Measurements from ENCODE around the gene MRPL24. TPM values are rescaled to one million over a fixed set of nuclear protein-coding genes. Genes with fewer than 3 reads are reported as not detected.

Gene MRPL24
- total and polyA plus RNA-seq, 10 of the 15 experiments (the other 5 are each of a cell fraction or from before 2014, with no cell fraction given), result 87.4 to 269 (median 134) TPM

DNA sequence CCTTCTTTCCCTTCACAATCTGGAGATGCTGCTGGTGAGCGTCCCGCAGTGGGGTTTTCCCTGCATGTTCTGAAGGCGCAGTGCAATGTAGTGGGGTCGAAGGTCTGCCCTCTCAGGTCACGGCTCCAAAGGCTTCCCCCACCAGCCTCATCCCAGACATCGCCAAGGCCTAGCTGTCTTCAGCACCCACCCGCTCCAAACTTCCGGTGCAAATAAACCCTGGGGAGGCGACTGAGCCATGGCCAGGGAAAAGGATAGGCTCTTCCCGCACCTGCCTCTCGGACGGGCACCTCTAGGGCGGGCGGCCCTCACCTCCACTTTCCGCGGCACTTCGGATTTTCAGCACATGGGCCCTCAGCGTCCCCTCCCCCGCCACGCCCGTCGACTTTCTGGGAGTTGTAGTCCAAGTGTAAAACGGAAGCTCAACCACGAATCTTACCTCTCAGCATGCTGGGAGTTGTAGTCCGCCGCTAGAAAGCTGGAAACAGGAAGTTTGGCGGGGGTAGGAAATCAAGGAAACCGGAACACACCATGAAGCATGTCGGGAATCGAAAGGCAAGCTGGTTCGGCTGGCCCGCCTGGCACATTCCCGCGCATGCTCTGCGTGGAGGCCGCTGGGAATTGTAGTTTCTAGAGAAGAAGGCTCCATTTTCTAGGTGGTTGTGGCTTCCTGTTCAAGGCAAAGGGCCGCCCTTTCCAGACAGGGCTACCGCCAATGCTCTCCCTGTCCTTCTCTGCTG is at the start of gene MRPL24 (continued):
- TF ChIP-seq, protein P1, sequence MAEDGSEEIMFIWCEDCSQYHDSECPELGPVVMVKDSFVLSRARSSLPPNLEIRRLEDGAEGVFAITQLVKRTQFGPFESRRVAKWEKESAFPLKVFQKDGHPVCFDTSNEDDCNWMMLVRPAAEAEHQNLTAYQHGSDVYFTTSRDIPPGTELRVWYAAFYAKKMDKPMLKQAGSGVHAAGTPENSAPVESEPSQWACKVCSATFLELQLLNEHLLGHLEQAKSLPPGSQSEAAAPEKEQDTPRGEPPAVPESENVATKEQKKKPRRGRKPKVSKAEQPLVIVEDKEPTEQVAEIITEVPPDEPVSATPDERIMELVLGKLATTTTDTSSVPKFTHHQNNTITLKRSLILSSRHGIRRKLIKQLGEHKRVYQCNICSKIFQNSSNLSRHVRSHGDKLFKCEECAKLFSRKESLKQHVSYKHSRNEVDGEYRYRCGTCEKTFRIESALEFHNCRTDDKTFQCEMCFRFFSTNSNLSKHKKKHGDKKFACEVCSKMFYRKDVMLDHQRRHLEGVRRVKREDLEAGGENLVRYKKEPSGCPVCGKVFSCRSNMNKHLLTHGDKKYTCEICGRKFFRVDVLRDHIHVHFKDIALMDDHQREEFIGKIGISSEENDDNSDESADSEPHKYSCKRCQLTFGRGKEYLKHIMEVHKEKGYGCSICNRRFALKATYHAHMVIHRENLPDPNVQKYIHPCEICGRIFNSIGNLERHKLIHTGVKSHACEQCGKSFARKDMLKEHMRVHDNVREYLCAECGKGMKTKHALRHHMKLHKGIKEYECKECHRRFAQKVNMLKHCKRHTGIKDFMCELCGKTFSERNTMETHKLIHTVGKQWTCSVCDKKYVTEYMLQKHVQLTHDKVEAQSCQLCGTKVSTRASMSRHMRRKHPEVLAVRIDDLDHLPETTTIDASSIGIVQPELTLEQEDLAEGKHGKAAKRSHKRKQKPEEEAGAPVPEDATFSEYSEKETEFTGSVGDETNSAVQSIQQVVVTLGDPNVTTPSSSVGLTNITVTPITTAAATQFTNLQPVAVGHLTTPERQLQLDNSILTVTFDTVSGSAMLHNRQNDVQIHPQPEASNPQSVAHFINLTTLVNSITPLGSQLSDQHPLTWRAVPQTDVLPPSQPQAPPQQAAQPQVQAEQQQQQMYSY (CRISPR knock-in tag; IDR thresholded peaks at IDR 0.05), result no peak
- TF ChIP-seq BACH1 (IDR thresholded peaks at IDR 0.05; ENCODE audit: borderline replicate concordance), result peak; percentile 32; the same call in 1 of the 2 replicates
- TF ChIP-seq ETV6 (conservative IDR thresholded peaks at IDR 0.05 in 1 of 2, IDR thresholded peaks at IDR 0.05 in 1 of 2; ENCODE audit: borderline replicate concordance in 1 of 2, low read depth in 1 of 2), result peak in 1 of 2 experiments; percentile 70; a peak in 1 of 4 replicates
- peak; percentile 56 to 61; a peak in 3 of 4 replicates for TF ChIP-seq IKZF2 (IDR thresholded peaks at IDR 0.05)
- no peak for TF ChIP-seq ZNF217 (IDR thresholded peaks at IDR 0.05)
- no peak for TF ChIP-seq CBX5 (IDR thresholded peaks at IDR 0.05; ENCODE audit: low read depth)
- TF ChIP-seq, protein P2, sequence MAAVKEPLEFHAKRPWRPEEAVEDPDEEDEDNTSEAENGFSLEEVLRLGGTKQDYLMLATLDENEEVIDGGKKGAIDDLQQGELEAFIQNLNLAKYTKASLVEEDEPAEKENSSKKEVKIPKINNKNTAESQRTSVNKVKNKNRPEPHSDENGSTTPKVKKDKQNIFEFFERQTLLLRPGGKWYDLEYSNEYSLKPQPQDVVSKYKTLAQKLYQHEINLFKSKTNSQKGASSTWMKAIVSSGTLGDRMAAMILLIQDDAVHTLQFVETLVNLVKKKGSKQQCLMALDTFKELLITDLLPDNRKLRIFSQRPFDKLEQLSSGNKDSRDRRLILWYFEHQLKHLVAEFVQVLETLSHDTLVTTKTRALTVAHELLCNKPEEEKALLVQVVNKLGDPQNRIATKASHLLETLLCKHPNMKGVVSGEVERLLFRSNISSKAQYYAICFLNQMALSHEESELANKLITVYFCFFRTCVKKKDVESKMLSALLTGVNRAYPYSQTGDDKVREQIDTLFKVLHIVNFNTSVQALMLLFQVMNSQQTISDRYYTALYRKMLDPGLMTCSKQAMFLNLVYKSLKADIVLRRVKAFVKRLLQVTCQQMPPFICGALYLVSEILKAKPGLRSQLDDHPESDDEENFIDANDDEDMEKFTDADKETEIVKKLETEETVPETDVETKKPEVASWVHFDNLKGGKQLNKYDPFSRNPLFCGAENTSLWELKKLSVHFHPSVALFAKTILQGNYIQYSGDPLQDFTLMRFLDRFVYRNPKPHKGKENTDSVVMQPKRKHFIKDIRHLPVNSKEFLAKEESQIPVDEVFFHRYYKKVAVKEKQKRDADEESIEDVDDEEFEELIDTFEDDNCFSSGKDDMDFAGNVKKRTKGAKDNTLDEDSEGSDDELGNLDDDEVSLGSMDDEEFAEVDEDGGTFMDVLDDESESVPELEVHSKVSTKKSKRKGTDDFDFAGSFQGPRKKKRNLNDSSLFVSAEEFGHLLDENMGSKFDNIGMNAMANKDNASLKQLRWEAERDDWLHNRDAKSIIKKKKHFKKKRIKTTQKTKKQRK (IDR thresholded peaks at IDR 0.05; ENCODE audit: low read depth, low read length), result no peak
- TF ChIP-seq YBX1 (IDR thresholded peaks at IDR 0.05), result no peak
- peak; percentile 67; the same call in 1 of the 2 replicates for TF ChIP-seq TCF12 (IDR thresholded peaks at IDR 0.05; ENCODE audit: low read depth, low read length)
- no peak for TF ChIP-seq MTA3 (IDR thresholded peaks at IDR 0.05; ENCODE audit: borderline replicate concordance, low read length)
- TF ChIP-seq SUZ12 (IDR thresholded peaks at IDR 0.05; ENCODE audit: unreplicated experiment), result no peak
- no peak for TF ChIP-seq MYC (IDR thresholded peaks at IDR 0.05; ENCODE audit: insufficient read depth, insufficient read length, insufficient replicate concordance, low read length, severe bottlenecking)
- TF ChIP-seq POLR2AphosphoS2 (IDR thresholded peaks at IDR 0.05; ENCODE audit: low read depth, low read length), result peak; percentile 93; the same call in 1 of the 2 replicates
- TF ChIP-seq, protein P3, sequence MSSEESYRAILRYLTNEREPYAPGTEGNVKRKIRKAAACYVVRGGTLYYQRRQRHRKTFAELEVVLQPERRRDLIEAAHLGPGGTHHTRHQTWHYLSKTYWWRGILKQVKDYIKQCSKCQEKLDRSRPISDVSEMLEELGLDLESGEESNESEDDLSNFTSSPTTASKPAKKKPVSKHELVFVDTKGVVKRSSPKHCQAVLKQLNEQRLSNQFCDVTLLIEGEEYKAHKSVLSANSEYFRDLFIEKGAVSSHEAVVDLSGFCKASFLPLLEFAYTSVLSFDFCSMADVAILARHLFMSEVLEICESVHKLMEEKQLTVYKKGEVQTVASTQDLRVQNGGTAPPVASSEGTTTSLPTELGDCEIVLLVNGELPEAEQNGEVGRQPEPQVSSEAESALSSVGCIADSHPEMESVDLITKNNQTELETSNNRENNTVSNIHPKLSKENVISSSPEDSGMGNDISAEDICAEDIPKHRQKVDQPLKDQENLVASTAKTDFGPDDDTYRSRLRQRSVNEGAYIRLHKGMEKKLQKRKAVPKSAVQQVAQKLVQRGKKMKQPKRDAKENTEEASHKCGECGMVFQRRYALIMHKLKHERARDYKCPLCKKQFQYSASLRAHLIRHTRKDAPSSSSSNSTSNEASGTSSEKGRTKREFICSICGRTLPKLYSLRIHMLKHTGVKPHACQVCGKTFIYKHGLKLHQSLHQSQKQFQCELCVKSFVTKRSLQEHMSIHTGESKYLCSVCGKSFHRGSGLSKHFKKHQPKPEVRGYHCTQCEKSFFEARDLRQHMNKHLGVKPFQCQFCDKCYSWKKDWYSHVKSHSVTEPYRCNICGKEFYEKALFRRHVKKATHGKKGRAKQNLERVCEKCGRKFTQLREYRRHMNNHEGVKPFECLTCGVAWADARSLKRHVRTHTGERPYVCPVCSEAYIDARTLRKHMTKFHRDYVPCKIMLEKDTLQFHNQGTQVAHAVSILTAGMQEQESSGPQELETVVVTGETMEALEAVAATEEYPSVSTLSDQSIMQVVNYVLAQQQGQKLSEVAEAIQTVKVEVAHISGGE (CRISPR knock-in tag; IDR thresholded peaks at IDR 0.05), result peak; percentile 77
- peak; percentile 98 for TF ChIP-seq NRF1 (conservative IDR thresholded peaks at IDR 0.05; ENCODE audit: low read depth, low read length)
- no peak for TF ChIP-seq KAT2A (conservative IDR thresholded peaks at IDR 0.05; ENCODE audit: control insufficient read depth, low read depth, low read length)
- no peak for TF ChIP-seq SMARCA5 (IDR thresholded peaks at IDR 0.05)
